ENCODE measurements around the gene PRSS2. TPM values are rescaled to one million over a fixed set of nuclear protein-coding genes. Genes with fewer than 3 reads are reported as not detected.

Gene PRSS2
- total and polyA plus RNA-seq, 2 donors (not counting 3 experiments of a cell fraction or from before 2014, with no cell fraction given), result 0.25 TPM; not detected in 1

DNA sequence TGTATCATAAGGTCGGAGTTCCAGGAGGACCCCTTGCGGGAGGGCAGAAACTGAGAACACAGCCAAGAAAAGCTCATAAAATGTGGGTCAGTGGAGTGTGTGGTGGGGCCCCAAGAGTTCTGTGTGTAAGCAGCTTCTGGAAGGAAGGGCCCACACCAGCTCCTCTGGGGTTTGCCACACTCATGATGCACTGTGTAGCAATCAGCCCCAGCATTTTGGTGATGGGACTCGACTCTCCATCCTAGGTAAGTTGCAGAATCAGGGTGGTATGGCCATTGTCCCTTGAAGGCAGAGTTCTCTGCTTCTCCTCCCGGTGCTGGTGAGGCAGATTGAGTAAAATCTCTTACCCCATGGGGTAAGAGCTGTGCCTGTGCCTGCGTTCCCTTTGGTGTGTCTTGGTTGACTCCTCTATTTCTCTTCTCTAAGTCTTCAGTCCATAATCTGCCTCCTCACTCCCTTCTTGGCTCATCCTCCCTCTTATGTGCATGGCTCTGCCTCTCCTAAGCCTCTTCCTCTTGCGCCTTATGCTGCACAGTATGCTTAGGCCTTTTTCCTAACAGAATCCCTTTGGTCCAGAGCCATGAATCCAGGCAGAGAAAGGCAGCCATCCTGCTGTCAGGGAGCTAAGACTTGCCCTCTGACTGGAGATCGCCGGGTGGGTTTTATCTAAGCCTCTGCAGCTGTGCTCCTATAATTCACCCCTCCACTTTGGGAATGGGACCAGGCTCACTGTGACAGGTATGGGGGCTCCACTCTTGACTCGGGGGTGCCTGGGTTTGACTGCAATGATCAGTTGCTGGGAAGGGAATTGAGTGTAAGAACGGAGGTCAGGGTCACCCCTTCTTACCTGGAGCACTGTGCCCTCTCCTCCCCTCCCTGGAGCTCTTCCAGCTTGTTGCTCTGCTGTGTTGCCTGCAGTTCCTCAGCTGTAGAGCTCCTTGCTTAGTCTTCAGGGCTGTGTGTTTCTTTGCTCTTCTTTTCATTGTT lies 17.8 kb downstream of the PRSS2 start:
- Histone ChIP-seq H3K9me1 (replicated peaks; ENCODE audit: control insufficient read depth, extremely low read depth, insufficient read depth, low read length) (no peaks in the 10 kb centered on the region), H2AFZ (ENCODE audit: low read depth, low read length) (no peak overlapping the region), H3K4me1 (ENCODE audit: control insufficient read depth, extremely low read depth, insufficient read depth, low read length) (no peaks in the 10 kb centered on the region), H3K9me3 (replicated peaks; ENCODE audit: control insufficient read depth, insufficient read depth, low read length) (no peaks in the 10 kb centered on the region), H3K27ac (ENCODE audit: insufficient read depth, low read depth, low read length) (no peak overlapping the region), H3K27me3 (ENCODE audit: control insufficient read depth in 2 of 2, insufficient read depth in 2 of 2, low read length in 2 of 2) (no peaks in the 10 kb centered on the region), H3K79me2 (ENCODE audit: control insufficient read depth, insufficient read depth, low read length) (no peaks in the 10 kb centered on the region), H4K20me1 (replicated peaks; ENCODE audit: control insufficient read depth, extremely low read depth, insufficient read depth, low read length) (no peaks in the 10 kb centered on the region), H3K9ac (replicated peaks; ENCODE audit: extremely low read depth, insufficient read depth, low read length) (no peak overlapping the region), H3K4me2 (ENCODE audit: insufficient read depth, low read length) (no peak overlapping the region), H3K36me3 (ENCODE audit: control insufficient read depth in 2 of 2, extremely low read depth in 1 of 2, insufficient read depth in 2 of 2, low read length in 2 of 2) (no peaks in the 10 kb centered on the region), H3K4me3 (replicated peaks in 1 of 3; ENCODE audit: insufficient read depth in 1 of 3, low read depth in 1 of 3, low read length in 3 of 3) (no peak overlapping the region)
- TF ChIP-seq EZH2 (IDR thresholded peaks at IDR 0.05; ENCODE audit: borderline replicate concordance, low read depth, low read length, severe bottlenecking) (no peak), POLR2A (IDR thresholded peaks at IDR 0.05; ENCODE audit: low read depth, low read length) (no peak), FOS (IDR thresholded peaks at IDR 0.05; ENCODE audit: borderline replicate concordance, insufficient read depth, low read length) (no peak), POLR2AphosphoS5 (IDR thresholded peaks at IDR 0.05; ENCODE audit: insufficient read depth, low read depth, low read length) (no peak), GATA2 (IDR thresholded peaks at IDR 0.05; ENCODE audit: insufficient read depth, insufficient read length, low read depth, low read length) (no peak), JUN (IDR thresholded peaks at IDR 0.05; ENCODE audit: borderline replicate concordance, insufficient read depth, insufficient read length, low read depth) (no peak), MYC (IDR thresholded peaks at IDR 0.05; ENCODE audit: low read depth, low read length) (no peak), MAX (IDR thresholded peaks at IDR 0.05; ENCODE audit: insufficient read depth, insufficient read length) (no peak)
- TF ChIP-seq, protein P1, sequence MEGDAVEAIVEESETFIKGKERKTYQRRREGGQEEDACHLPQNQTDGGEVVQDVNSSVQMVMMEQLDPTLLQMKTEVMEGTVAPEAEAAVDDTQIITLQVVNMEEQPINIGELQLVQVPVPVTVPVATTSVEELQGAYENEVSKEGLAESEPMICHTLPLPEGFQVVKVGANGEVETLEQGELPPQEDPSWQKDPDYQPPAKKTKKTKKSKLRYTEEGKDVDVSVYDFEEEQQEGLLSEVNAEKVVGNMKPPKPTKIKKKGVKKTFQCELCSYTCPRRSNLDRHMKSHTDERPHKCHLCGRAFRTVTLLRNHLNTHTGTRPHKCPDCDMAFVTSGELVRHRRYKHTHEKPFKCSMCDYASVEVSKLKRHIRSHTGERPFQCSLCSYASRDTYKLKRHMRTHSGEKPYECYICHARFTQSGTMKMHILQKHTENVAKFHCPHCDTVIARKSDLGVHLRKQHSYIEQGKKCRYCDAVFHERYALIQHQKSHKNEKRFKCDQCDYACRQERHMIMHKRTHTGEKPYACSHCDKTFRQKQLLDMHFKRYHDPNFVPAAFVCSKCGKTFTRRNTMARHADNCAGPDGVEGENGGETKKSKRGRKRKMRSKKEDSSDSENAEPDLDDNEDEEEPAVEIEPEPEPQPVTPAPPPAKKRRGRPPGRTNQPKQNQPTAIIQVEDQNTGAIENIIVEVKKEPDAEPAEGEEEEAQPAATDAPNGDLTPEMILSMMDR (IDR thresholded peaks at IDR 0.05; ENCODE audit: extremely low read depth in 1 of 2, insufficient read depth in 1 of 2, low read depth in 1 of 2, low read length in 2 of 2), result no peak
- DNase-seq (ENCODE audit: low read depth, low spot score) (no peak), FAIRE-seq (no peak)
- dilution Hi-C loops (cut with MboI; ENCODE audit: extremely low pct_ligation_motif_present, low sequenced_read_pairs) (no loop called here), intact Hi-C loops (cut with micrococcal nuclease) (no loop called here)
- ChIA-PET CTCF (interaction anchor here (0.9 to 20.4 kb wide), 7 partner anchors 21 to 427 kb away, joined by 3 to 425 read pairs (median 3); no protein-coding TSS in a partner anchor), POLR2A (no interaction called here)
- no TSS peak for BruUV-seq (replicated peaks)
